ENCODE measurements around the gene MGMT. TPM values are rescaled to one million over a fixed set of nuclear protein-coding genes. Genes with fewer than 3 reads are reported as not detected.

Gene MGMT
- total RNA-seq, 5 donors from 2014 or later (not counting 1 experiment from before 2014, with no cell fraction given): 16.6 to 24.6 (median 21.1) TPM

DNA sequence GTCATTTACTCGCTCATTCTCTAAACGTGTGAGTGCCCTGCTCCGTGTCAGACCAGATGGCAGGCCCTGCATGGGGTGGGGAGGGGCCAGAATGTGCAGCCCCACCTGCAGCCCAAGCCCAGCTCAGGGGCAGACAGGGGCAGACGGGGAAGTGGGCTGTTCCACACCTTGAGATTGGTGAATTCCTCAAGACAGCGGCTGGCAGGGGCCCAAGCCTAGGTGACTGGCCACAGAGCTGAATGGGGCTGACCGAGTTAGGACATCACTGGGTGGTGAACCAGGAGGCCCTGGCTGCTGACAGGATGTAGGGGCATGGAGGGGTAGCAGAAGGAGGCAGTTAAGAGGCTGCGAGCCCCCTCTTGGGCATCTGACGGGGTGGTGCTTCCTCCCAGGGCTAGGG lies 79.1 kb downstream of the MGMT start:
- Mint-ChIP-seq H3K4me1 (no peaks in the 10 kb centered on the region), H3K27ac (no peak overlapping the region), H3K9me3 (peaks cover 0 to 1% (median 0%) of the 10 kb centered on the region in 3 donors), H3K27me3 (no peaks in the 10 kb centered on the region), H3K4me3 (no peak overlapping the region), H3K36me3 (peaks cover 60% of the 10 kb centered on the region)
- Histone ChIP-seq H3K27ac (ENCODE audit: low read length) (no peak overlapping the region), H3K9me3 (no peaks in the 10 kb centered on the region), H3K4me1 (ENCODE audit: control insufficient read depth in 1 of 2, extremely low read depth in 1 of 2, insufficient read depth in 2 of 2, low read length in 2 of 2) (no peaks in the 10 kb centered on the region), H3K4me3 (ENCODE audit: control insufficient read depth in 1 of 2, extremely low read depth in 1 of 2, low read length in 1 of 2) (no peak overlapping the region), H3K27me3 (replicated peaks in 1 of 2; ENCODE audit: control insufficient read depth in 2 of 2, extremely low read depth in 1 of 2, insufficient read depth in 2 of 2, low read length in 1 of 2) (no peaks in the 10 kb centered on the region), H3K36me3 (ENCODE audit: control insufficient read depth in 2 of 2, extremely low read depth in 1 of 2, insufficient read depth in 1 of 2, low read length in 1 of 2) (peaks cover 2 to 11% of the 10 kb centered on the region in 2 donors)
- WGBS (ENCODE audit: insufficient coverage): 65% methylated on average over 8 of the region's 8 CpGs
- ChIA-PET CTCF (no interaction called here), POLR2A (interaction anchor here in 1 of 2 donors (0.5 kb wide), 1 partner anchor 55 kb away, joined by 3 read pairs; no protein-coding TSS in a partner anchor)
- no peak for DNase-seq
- ATAC-seq (replicated peaks in 1 of 4): no peak

DNA sequence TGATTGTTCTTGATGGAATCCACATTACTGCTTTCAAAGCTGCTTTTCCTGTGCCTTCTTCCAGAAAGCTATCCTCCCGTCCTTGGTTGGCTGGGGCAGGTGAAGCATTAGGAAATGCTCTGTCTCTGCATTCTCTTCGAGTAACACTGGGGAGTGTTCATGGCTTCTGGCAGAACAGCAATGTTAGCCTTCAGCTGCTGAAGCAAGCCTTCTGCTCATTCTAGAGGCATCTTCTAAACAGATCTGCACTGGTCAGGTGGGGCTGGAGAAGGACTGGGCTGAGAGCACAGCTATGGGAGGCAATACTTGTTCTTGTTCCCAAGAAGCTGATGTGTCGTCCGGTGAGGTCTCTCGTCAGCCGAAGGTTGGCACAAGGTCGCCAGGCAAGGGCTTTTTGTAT lies 80.6 kb downstream of the MGMT start:
- Mint-ChIP-seq H3K27me3 (no peaks in the 10 kb centered on the region), H3K9me3 (peaks cover 0 to 1% (median 0%) of the 10 kb centered on the region in 3 donors), H3K4me3 (no peak overlapping the region), H3K36me3 (peaks cover 62% of the 10 kb centered on the region), H3K27ac (no peak overlapping the region), H3K4me1 (no peaks in the 10 kb centered on the region)
- no peaks in the 10 kb centered on the region for H3K9me3 ChIP-seq
- H3K4me1 ChIP-seq (ENCODE audit: control insufficient read depth in 1 of 2, extremely low read depth in 1 of 2, insufficient read depth in 2 of 2, low read length in 2 of 2): no peaks in the 10 kb centered on the region
- ChIA-PET POLR2A (no interaction called here), CTCF (interaction anchor here in 1 of 2 donors (1.0 kb wide), 1 partner anchor 42 kb away, joined by 4 read pairs; no protein-coding TSS in a partner anchor)
- DNase-seq (no peak), ATAC-seq (replicated peaks in 1 of 4) (no peak)
- H3K36me3 ChIP-seq (ENCODE audit: control insufficient read depth in 2 of 2, extremely low read depth in 1 of 2, insufficient read depth in 1 of 2, low read length in 1 of 2): peaks cover 2 to 11% of the 10 kb centered on the region in 2 donors
- H3K27me3 ChIP-seq (replicated peaks in 1 of 2; ENCODE audit: control insufficient read depth in 2 of 2, extremely low read depth in 1 of 2, insufficient read depth in 2 of 2, low read length in 1 of 2): no peaks in the 10 kb centered on the region
- no peak overlapping the region for H3K4me3 ChIP-seq (ENCODE audit: control insufficient read depth in 1 of 2, extremely low read depth in 1 of 2, low read length in 1 of 2)
- WGBS (ENCODE audit: insufficient coverage): 87% methylated on average over 2 of the region's 7 CpGs
- H3K27ac ChIP-seq (ENCODE audit: low read length): no peak overlapping the region

DNA sequence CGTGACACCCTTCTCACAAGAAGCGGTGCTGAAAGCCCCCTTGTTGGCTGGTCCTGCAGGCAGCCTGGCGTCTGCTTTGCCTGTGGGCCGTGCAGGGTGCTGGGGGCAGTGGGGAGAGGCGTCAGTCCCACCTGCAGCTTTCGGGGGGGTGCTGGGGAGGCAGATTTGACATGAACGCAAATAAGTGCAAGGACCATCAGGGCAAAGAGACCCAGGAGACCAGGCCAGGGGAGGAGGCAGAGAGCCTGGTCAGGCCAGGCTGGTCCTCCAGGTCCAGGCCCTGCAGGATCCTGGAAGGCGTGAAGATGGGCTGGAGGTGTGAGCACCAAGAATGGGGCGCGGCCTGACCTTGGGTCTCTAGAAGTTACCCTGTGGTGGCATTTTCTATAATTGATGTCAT lies 81.6 kb downstream of the MGMT start:
- 90% methylated on average over 10 of the region's 10 CpGs for WGBS (ENCODE audit: insufficient coverage)
- Mint-ChIP-seq H3K36me3 (peaks cover 55% of the 10 kb centered on the region), H3K9me3 (peaks cover 0 to 1% (median 0%) of the 10 kb centered on the region in 3 donors)

DNA sequence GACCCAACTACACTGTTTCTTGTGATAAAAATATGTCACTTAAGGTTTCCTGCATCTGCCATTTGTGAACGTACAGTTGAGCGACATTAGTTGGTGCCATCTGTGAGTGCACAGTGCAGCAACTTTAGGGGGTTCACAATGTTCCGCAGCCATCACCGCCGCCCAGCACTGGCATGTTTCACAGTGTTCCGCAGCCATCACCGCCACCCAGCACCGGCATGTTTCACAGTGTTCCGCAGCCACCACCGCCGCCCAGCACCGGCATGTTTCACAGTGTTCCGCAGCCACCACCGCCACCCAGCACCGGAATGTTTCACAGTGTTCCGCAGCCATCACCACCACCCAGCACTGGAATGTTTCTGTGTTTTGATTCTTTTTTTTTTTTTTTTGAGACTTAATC lies 83.0 kb downstream of the MGMT start:
- ATAC-seq (replicated peaks in 1 of 4): no peak
- H3K4me1 ChIP-seq (ENCODE audit: control insufficient read depth in 1 of 2, extremely low read depth in 1 of 2, insufficient read depth in 2 of 2, low read length in 2 of 2): no peaks in the 10 kb centered on the region
- H3K9me3 Mint-ChIP-seq: no peaks in the 10 kb centered on the region
- H3K27ac ChIP-seq (ENCODE audit: low read length): no peak overlapping the region
- POLR2A ChIA-PET: interaction anchor here in 1 of 2 donors (0.6 kb wide), 1 partner anchor 665 kb away, joined by 4 read pairs; no protein-coding TSS in a partner anchor
- WGBS (ENCODE audit: insufficient coverage): 93% methylated on average over 15 of the region's 16 CpGs
- no peaks in the 10 kb centered on the region for H3K36me3 ChIP-seq (ENCODE audit: control insufficient read depth in 2 of 2, extremely low read depth in 1 of 2, insufficient read depth in 1 of 2, low read length in 1 of 2)
- H3K4me1 Mint-ChIP-seq: peaks cover 0 to 6% (median 0%) of the 10 kb centered on the region in 3 donors
- H3K27ac Mint-ChIP-seq: no peak overlapping the region
- no peaks in the 10 kb centered on the region for H3K9me3 ChIP-seq
- H3K4me3 ChIP-seq (ENCODE audit: control insufficient read depth in 1 of 2, extremely low read depth in 1 of 2, low read length in 1 of 2): no peak overlapping the region
- no peak overlapping the region for H3K4me3 Mint-ChIP-seq
- H3K27me3 Mint-ChIP-seq: no peaks in the 10 kb centered on the region
- no peak for DNase-seq
- CTCF ChIA-PET: no interaction called here
- peaks cover 59% of the 10 kb centered on the region for H3K36me3 Mint-ChIP-seq
- H3K27me3 ChIP-seq (replicated peaks in 1 of 2; ENCODE audit: control insufficient read depth in 2 of 2, extremely low read depth in 1 of 2, insufficient read depth in 2 of 2, low read length in 1 of 2): no peaks in the 10 kb centered on the region

More for the DNA sequence above, 81.6 kb downstream of the MGMT start:
- H3K4me1 ChIP-seq (ENCODE audit: control insufficient read depth in 1 of 2, extremely low read depth in 1 of 2, insufficient read depth in 2 of 2, low read length in 2 of 2): no peaks in the 10 kb centered on the region
- ATAC-seq (replicated peaks in 1 of 4) (no peak), DNase-seq (no peak)
- no peak overlapping the region for H3K27ac Mint-ChIP-seq
- H3K36me3 ChIP-seq (ENCODE audit: control insufficient read depth in 2 of 2, extremely low read depth in 1 of 2, insufficient read depth in 1 of 2, low read length in 1 of 2): peaks cover 2 to 5% of the 10 kb centered on the region in 2 donors
- H3K27ac ChIP-seq (ENCODE audit: low read length): no peak overlapping the region
- H3K4me3 Mint-ChIP-seq: no peak overlapping the region
- no peaks in the 10 kb centered on the region for H3K27me3 ChIP-seq (replicated peaks in 1 of 2; ENCODE audit: control insufficient read depth in 2 of 2, extremely low read depth in 1 of 2, insufficient read depth in 2 of 2, low read length in 1 of 2)
- POLR2A ChIA-PET: no interaction called here
- CTCF ChIA-PET: no interaction called here
- no peaks in the 10 kb centered on the region for H3K27me3 Mint-ChIP-seq
- H3K4me1 Mint-ChIP-seq: peaks cover 0 to 5% (median 0%) of the 10 kb centered on the region in 3 donors
- no peaks in the 10 kb centered on the region for H3K9me3 ChIP-seq
- H3K4me3 ChIP-seq (ENCODE audit: control insufficient read depth in 1 of 2, extremely low read depth in 1 of 2, low read length in 1 of 2): no peak overlapping the region

DNA sequence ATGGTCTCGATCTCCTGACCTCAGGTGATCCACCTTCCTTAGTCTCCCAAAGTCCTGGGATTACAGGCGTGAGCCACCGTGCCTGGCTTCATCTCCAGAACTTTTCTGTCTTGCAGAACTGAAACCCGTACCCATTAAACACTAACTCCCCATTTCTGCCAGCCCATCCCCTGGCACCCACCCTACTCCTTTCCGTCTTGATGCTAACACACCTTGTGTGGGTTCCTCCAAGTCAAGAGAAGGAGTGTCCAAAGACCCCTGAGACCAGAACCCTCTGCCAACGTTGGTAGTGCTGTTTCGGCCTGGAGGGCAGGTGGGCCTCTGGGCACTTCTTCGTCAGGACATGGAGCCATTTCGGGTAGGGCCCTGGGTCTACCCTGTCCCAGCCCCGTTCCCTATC lies 83.6 kb downstream of the MGMT start:
- H3K4me1 ChIP-seq (ENCODE audit: control insufficient read depth in 1 of 2, extremely low read depth in 1 of 2, insufficient read depth in 2 of 2, low read length in 2 of 2): no peaks in the 10 kb centered on the region
- no peaks in the 10 kb centered on the region for H3K27me3 Mint-ChIP-seq
- H3K27me3 ChIP-seq (replicated peaks in 1 of 2; ENCODE audit: control insufficient read depth in 2 of 2, extremely low read depth in 1 of 2, insufficient read depth in 2 of 2, low read length in 1 of 2): no peaks in the 10 kb centered on the region
- whole genome bisulfite sequencing (ENCODE audit: insufficient coverage): 97% methylated on average over 4 of the region's 10 CpGs
- H3K9me3 ChIP-seq: no peaks in the 10 kb centered on the region
- H3K27ac ChIP-seq (ENCODE audit: low read length): no peak overlapping the region
- ATAC-seq (replicated peaks in 1 of 4): no peak
- ChIA-PET CTCF (no interaction called here), POLR2A (interaction anchor here in 1 of 2 donors (0.6 kb wide), 1 partner anchor 664 kb away, joined by 4 read pairs; no protein-coding TSS in a partner anchor)
- peaks cover 58% of the 10 kb centered on the region for H3K36me3 Mint-ChIP-seq
- no peak overlapping the region for H3K4me3 Mint-ChIP-seq
- peaks cover 0 to 6% (median 0%) of the 10 kb centered on the region in 3 donors for H3K4me1 Mint-ChIP-seq
- no peaks in the 10 kb centered on the region for H3K9me3 Mint-ChIP-seq
- DNase-seq: no peak
- no peaks in the 10 kb centered on the region for H3K36me3 ChIP-seq (ENCODE audit: control insufficient read depth in 2 of 2, extremely low read depth in 1 of 2, insufficient read depth in 1 of 2, low read length in 1 of 2)
- no peak overlapping the region for H3K27ac Mint-ChIP-seq
- H3K4me3 ChIP-seq (ENCODE audit: control insufficient read depth in 1 of 2, extremely low read depth in 1 of 2, low read length in 1 of 2): no peak overlapping the region

DNA sequence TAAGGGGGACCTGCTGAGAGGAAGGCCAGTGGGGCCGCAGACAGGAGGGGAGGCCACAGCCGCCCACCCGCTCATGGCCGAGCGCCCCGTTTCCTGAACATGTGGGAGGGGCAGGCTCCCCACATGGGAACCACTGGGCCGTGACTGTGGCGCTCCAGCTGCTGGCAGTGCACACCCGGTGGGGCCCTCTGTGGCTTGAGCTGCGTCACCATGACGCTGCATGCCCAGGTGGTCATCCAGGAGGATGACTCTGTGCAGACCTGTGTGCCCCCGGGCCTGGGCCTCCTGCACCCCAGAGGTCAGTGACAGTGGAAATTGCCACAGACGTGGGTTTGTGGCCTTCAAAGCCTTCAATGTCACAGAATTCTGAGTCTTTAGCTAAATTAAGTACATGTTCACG lies 85.1 kb downstream of the MGMT start:
- no peaks in the 10 kb centered on the region for H3K9me3 Mint-ChIP-seq
- no peaks in the 10 kb centered on the region for H3K9me3 ChIP-seq
- H3K27me3 ChIP-seq (replicated peaks in 1 of 2; ENCODE audit: control insufficient read depth in 2 of 2, extremely low read depth in 1 of 2, insufficient read depth in 2 of 2, low read length in 1 of 2): no peaks in the 10 kb centered on the region
- no peaks in the 10 kb centered on the region for H3K27me3 Mint-ChIP-seq
- ATAC-seq (replicated peaks in 1 of 4): no peak
- H3K4me1 Mint-ChIP-seq: peaks cover 0 to 6% (median 0%) of the 10 kb centered on the region in 3 donors
- peaks cover 56% of the 10 kb centered on the region for H3K36me3 Mint-ChIP-seq
- DNase-seq: no peak
- H3K27ac Mint-ChIP-seq: no peak overlapping the region
- H3K36me3 ChIP-seq (ENCODE audit: control insufficient read depth in 2 of 2, extremely low read depth in 1 of 2, insufficient read depth in 1 of 2, low read length in 1 of 2): peaks cover 0 to 4% of the 10 kb centered on the region in 2 donors
- no peak overlapping the region for H3K4me3 ChIP-seq (ENCODE audit: control insufficient read depth in 1 of 2, extremely low read depth in 1 of 2, low read length in 1 of 2)
- H3K4me1 ChIP-seq (ENCODE audit: control insufficient read depth in 1 of 2, extremely low read depth in 1 of 2, insufficient read depth in 2 of 2, low read length in 2 of 2): no peaks in the 10 kb centered on the region
- POLR2A ChIA-PET: no interaction called here
- no peak overlapping the region for H3K4me3 Mint-ChIP-seq
- WGBS (ENCODE audit: insufficient coverage): 92% methylated on average over 12 of the region's 14 CpGs
- H3K27ac ChIP-seq (ENCODE audit: low read length): no peak overlapping the region
- CTCF ChIA-PET: no interaction called here

DNA sequence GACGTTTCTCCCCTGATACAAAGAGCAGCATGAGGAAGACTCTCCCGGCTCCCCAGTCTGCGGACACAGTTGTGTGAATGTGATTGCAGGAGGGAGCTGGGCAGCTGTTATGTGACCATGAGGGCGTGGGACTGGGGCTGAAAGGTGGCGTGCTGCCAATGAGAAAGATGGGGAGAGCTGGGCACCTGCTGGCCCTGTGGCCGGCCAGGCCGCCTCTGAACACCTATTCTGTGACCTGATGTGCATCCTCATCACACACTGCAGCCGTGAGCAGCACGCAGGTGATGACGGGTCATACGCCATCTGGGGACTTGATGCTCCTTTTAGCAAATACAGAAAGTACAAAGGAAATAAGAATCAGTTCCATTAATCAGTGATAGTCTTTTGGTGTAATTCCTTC lies 86.9 kb downstream of the MGMT start:
- H3K27ac Mint-ChIP-seq: no peak overlapping the region
- H3K4me1 Mint-ChIP-seq: peaks cover 0 to 6% (median 0%) of the 10 kb centered on the region in 3 donors
- 93% methylated on average over 10 of the region's 11 CpGs for WGBS (ENCODE audit: insufficient coverage)
- no peak for ATAC-seq (replicated peaks in 1 of 4)
- peaks cover 0 to 4% (median 0%) of the 10 kb centered on the region in 3 donors for H3K9me3 Mint-ChIP-seq
- no peak overlapping the region for H3K4me3 Mint-ChIP-seq
- peaks cover 0 to 4% of the 10 kb centered on the region in 2 donors for H3K36me3 ChIP-seq (ENCODE audit: control insufficient read depth in 2 of 2, extremely low read depth in 1 of 2, insufficient read depth in 1 of 2, low read length in 1 of 2)
- no peaks in the 10 kb centered on the region for H3K4me1 ChIP-seq (ENCODE audit: control insufficient read depth in 1 of 2, extremely low read depth in 1 of 2, insufficient read depth in 2 of 2, low read length in 2 of 2)
- H3K36me3 Mint-ChIP-seq: peaks cover 60% of the 10 kb centered on the region
- DNase-seq: no peak
- no peak overlapping the region for H3K4me3 ChIP-seq (ENCODE audit: control insufficient read depth in 1 of 2, extremely low read depth in 1 of 2, low read length in 1 of 2)
- POLR2A ChIA-PET: no interaction called here
- no peak overlapping the region for H3K27ac ChIP-seq (ENCODE audit: low read length)
- no peaks in the 10 kb centered on the region for H3K9me3 ChIP-seq
- no peaks in the 10 kb centered on the region for H3K27me3 ChIP-seq (replicated peaks in 1 of 2; ENCODE audit: control insufficient read depth in 2 of 2, extremely low read depth in 1 of 2, insufficient read depth in 2 of 2, low read length in 1 of 2)
- no peaks in the 10 kb centered on the region for H3K27me3 Mint-ChIP-seq
- CTCF ChIA-PET: no interaction called here

All from T-cell (primary cell).